Liver (tissue), 9 donors: Measurements from ENCODE around the gene BCL7B. TPM values are rescaled to one million over a fixed set of nuclear protein-coding genes. Genes with fewer than 3 reads are reported as not detected.
"Not testable (repeated sequence)": the region's sequence is repeated elsewhere in the genome, so short reads cannot be mapped to it uniquely, and the experiment has no call there.

Experiments used
- DNase-seq: peaks from one replicate; pipeline ENCODE4 v3.0.0-alpha.2; 2017; ENCODE audit warnings: low spot score
- H3K27ac ChIP-seq, 2 donors: one replicate each; pipeline ENCODE4 v1.7.0; 2013; ENCODE audit warnings: inconsistent platforms in 2 of 2, low read length in 2 of 2, control low read depth in 1 of 2, low read depth in 1 of 2, mild to moderate bottlenecking in 1 of 2
- H3K27me3 ChIP-seq, 4 donors: one replicate each; pipeline versions ENCODE4 v1.6.1 to v1.7.0; 2013; ENCODE audit warnings: low read length in 3 of 4, inconsistent platforms in 1 of 4, mild to moderate bottlenecking in 1 of 4, moderate library complexity in 1 of 4; ENCODE audit not compliant: control insufficient read depth in 4 of 4, insufficient read depth in 4 of 4
- H3K36me3 ChIP-seq, 4 donors: one replicate each; pipeline versions ENCODE4 v1.6.1 to v1.7.0; 2013; ENCODE audit warnings: low read length in 3 of 4, mild to moderate bottlenecking in 3 of 4, low read depth in 1 of 4, moderate library complexity in 1 of 4; ENCODE audit not compliant: control insufficient read depth in 4 of 4, insufficient read depth in 3 of 4
- H3K4me1 ChIP-seq, 4 donors: one replicate each; pipeline versions ENCODE4 v1.6.1 to v1.7.0; 2013; ENCODE audit warnings: low read length in 3 of 4, mild to moderate bottlenecking in 3 of 4, moderate library complexity in 1 of 4; ENCODE audit not compliant: control insufficient read depth in 4 of 4, insufficient read depth in 4 of 4
- H3K4me3 ChIP-seq, 3 donors: one replicate each; pipeline versions ENCODE4 v1.6.1 to v1.7.0; 2013; ENCODE audit warnings: low read length in 3 of 3, control low read depth in 1 of 3, low read depth in 1 of 3, mild to moderate bottlenecking in 1 of 3
- H3K9ac ChIP-seq, 2 donors: one replicate each; pipeline ENCODE4 v1.7.0; 2013; ENCODE audit warnings: low read length in 2 of 2, mild to moderate bottlenecking in 2 of 2, moderate library complexity in 2 of 2, control low read depth in 1 of 2, low read depth in 1 of 2
- H3K9me3 ChIP-seq, 4 donors: one replicate each; pipeline versions ENCODE4 v1.6.1 to v1.7.0; 2013; ENCODE audit warnings: low read length in 3 of 4; ENCODE audit not compliant: control insufficient read depth in 4 of 4
- EGR1 ChIP-seq, 2 donors: IDR thresholded peaks; 2 replicates each; pipeline ENCODE4 v1.6.1; 2016 to 2018; ENCODE audit warnings: antibody characterized with exemption in 2 of 2, low read depth in 2 of 2
- FOXA1 ChIP-seq: IDR thresholded peaks from 2 replicates; pipeline ENCODE4 v1.6.1; 2016; ENCODE audit warnings: antibody characterized with exemption
- FOXA2 ChIP-seq: IDR thresholded peaks from 2 replicates; pipeline ENCODE4 v1.6.1; 2016; ENCODE audit warnings: antibody characterized with exemption
- GABPA ChIP-seq, 2 donors: IDR thresholded peaks in 1 of 2; conservative IDR thresholded peaks in 1 of 2; 2 replicates each; pipeline ENCODE4 v1.6.1; 2016; ENCODE audit warnings: antibody characterized with exemption in 2 of 2, mild to moderate bottlenecking in 1 of 2, moderate library complexity in 1 of 2
- HNF4A ChIP-seq, 2 donors: conservative IDR thresholded peaks; 2 replicates each; pipeline ENCODE4 v1.6.1; 2016; ENCODE audit warnings: antibody characterized with exemption in 2 of 2, mild to moderate bottlenecking in 2 of 2
- HNF4G ChIP-seq: IDR thresholded peaks from 2 replicates; pipeline ENCODE4 v1.6.1; 2016; ENCODE audit warnings: antibody characterized with exemption
- JUND ChIP-seq, 2 donors: IDR thresholded peaks; 2 replicates each; pipeline ENCODE4 v1.6.1; 2016; ENCODE audit warnings: antibody characterized with exemption in 2 of 2
- NR2F2 ChIP-seq: IDR thresholded peaks from 2 replicates; pipeline ENCODE4 v1.6.1; 2016; ENCODE audit warnings: antibody characterized with exemption
- RXRA ChIP-seq, 2 donors: IDR thresholded peaks; 2 replicates each; pipeline ENCODE4 v1.6.1; 2017 to 2018; ENCODE audit warnings: antibody characterized with exemption in 2 of 2, mild to moderate bottlenecking in 1 of 2
- SP1 ChIP-seq: IDR thresholded peaks from 2 replicates; pipeline ENCODE4 v1.6.1; 2018; ENCODE audit warnings: antibody characterized with exemption, mild to moderate bottlenecking
- TAF1 ChIP-seq: conservative IDR thresholded peaks from 2 replicates; pipeline ENCODE4 v1.6.1; 2016; ENCODE audit warnings: antibody characterized with exemption, mild to moderate bottlenecking
- WGBS: extraction: QIAGEN DNeasy Blood & Tissue Kit; methylation state at CpG from one replicate; pipeline ENCODE4 v1.1.7; 2013; 5-methylcytosine and 5-hydroxymethylcytosine counted together
- polyA plus RNA-seq, 2 donors: library from polyadenylated mRNA; stranded (reverse) in 1 of 2; unstranded in 1 of 2; fragments of 200-250 nt in 1 of 2; fragments of >200 nt in 1 of 2; fragmentation: Nextera tagmentation in 1 of 2; extraction: Ambion mirVana in 1 of 2; gene quantifications; one replicate each; pipeline versions ENCODE4 v1.2.1 to v1.2.3, GENCODE V29; 2013 to 2015
- total RNA-seq, 2 donors: library from RNA; depleted of rRNA; stranded (reverse); fragments of >200 nt; gene quantifications; one replicate each; pipeline ENCODE4 v1.2.3, GENCODE V29; 2014
- TF ChIP-seq, protein P1 (sequence below): IDR thresholded peaks from 2 replicates; pipeline ENCODE4 v1.6.1; 2016; ENCODE audit warnings: antibody characterized with exemption
- TF ChIP-seq, protein P2 (sequence below): IDR thresholded peaks from 2 replicates; pipeline ENCODE4 v1.6.1; 2016; ENCODE audit warnings: antibody characterized with exemption
- TF ChIP-seq, protein P3 (sequence below): IDR thresholded peaks from 2 replicates; pipeline ENCODE4 v1.6.1; 2016; ENCODE audit warnings: antibody characterized with exemption
- TF ChIP-seq, protein P4 (sequence below): IDR thresholded peaks from 2 replicates; pipeline ENCODE4 v1.6.1; 2016; ENCODE audit warnings: antibody characterized with exemption, mild to moderate bottlenecking
- donor health status: healthy.
- donor health status: healthy.
- donor health status: healthy.
- donor health status: healthy.
- donor health status: healthy.

The BCL7B gene
- total and polyA plus RNA-seq, 4 donors: 13.2 to 27.5 (median 21.2) TPM

DNA sequence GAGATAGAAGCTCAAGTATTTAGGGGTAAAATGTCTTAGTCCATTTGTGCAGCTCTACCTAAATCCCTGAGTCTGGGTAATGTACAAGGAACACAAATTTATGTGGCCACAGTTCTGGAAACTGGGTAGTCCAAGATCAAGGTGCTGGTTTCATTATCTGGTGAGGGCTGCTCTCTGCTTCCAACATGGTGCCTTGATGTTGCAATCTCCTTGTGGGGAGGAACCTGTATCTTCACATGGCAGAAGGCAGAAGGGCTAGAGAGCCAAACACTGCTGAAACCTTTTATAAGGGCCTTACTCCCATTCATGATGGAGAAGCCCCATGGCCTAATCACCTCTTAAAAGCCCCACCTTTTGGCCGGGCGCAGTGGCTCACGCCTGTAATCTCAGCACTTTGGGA lies 26.7 kb downstream of the BCL7B start (continued):
- TF ChIP-seq, protein P1, sequence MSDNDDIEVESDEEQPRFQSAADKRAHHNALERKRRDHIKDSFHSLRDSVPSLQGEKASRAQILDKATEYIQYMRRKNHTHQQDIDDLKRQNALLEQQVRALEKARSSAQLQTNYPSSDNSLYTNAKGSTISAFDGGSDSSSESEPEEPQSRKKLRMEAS: no peak
- no peak for TF ChIP-seq RXRA (IDR thresholded peaks at IDR 0.05)
- TF ChIP-seq FOXA2: no peak
- TF ChIP-seq, protein P2, sequence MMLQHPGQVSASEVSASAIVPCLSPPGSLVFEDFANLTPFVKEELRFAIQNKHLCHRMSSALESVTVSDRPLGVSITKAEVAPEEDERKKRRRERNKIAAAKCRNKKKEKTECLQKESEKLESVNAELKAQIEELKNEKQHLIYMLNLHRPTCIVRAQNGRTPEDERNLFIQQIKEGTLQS: no peak
- TF ChIP-seq FOXA1: no peak
- TF ChIP-seq JUND (IDR thresholded peaks at IDR 0.05): no peak
- TF ChIP-seq GABPA (IDR thresholded peaks at IDR 0.05 in 1 of 2, conservative IDR thresholded peaks at IDR 0.05 in 1 of 2): no peak
- TF ChIP-seq NR2F2: no peak
- TF ChIP-seq HNF4G: no peak
- TF ChIP-seq HNF4A (conservative IDR thresholded peaks at IDR 0.05): no peak

DNA sequence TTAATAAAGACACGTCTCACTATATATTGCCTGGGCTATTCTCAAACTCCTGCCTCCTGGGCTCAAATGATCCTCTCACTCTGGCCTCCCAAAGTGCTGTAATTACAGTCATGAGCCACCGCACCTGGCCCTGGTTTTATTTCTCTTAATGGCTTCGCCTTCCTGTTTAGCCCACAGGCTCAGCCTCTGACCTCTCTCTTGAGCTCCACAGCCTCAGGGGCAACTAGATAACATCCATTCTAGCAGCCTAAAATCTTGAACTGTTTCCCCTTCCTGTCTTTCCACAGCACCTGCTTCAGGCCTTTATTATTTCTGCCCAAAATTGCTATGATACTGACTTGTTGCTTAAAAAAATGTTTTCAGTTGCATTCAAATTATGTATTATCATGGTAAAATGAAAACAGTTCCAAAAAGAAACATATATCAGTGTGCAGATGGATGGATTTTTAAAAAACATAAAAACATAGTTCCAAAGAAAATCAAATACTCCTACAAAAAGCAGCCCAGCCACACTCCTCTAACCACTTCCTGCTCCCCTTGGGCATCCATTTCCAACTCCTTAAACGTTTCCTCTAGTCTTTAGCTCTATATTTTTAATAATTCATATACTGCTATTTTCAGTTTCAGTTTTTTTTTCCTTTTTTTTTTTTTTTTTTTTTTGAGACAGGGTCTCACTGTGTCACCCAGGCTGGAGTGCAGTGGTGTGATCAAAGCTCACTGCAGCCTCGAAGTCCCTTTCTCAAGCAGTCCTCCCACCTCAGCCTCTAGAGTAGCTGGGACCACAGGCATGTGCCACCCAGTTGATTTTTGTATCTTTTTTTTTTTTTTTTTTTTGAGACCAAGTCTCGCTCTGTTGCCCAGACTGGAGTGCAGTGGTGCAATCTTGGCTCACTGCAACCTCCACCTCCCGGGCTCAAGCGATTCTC lies 30.3 kb downstream of the BCL7B start:
- H3K4me3 ChIP-seq: no peak overlapping the region
- TF ChIP-seq EGR1 (IDR thresholded peaks at IDR 0.05; ENCODE audit: low read depth in 2 of 2): no peak
- no peak for TF ChIP-seq TAF1
- TF ChIP-seq JUND (IDR thresholded peaks at IDR 0.05): no peak
- no peaks in the 10 kb centered on the region for H3K9me3 ChIP-seq
- no peak overlapping the region for H3K9ac ChIP-seq
- H3K27ac ChIP-seq: no peak overlapping the region
- H3K4me1 ChIP-seq: peaks cover 0 to 5% (median 3%) of the 10 kb centered on the region in 4 donors
- DNase-seq: no peak
- H3K36me3 ChIP-seq: no peaks in the 10 kb centered on the region
- H3K27me3 ChIP-seq: no peaks in the 10 kb centered on the region
- WGBS: 65% methylated on average over 8 of the region's 8 CpGs

DNA sequence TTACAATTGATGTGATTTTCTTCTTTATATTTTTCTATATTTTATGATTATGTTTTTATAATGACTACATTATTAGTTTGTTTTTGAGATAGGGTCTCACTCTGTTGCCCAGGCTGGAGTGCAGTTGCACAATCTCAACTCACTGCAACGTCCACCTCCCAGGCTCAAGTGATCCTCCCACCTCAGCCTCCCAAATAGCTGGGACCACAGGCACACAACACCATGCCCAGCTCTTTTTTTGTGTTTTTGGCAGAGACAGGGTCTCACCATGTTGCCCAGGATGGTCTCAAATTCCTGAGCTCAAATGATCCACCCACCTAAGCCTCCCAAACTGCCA lies 31.4 kb downstream of the BCL7B start:
- H3K9me3 ChIP-seq, H3K9ac ChIP-seq, H3K4me1 ChIP-seq, H3K27me3 ChIP-seq, H3K4me3 ChIP-seq, H3K36me3 ChIP-seq, H3K27ac ChIP-seq, DNase-seq: not testable (repeated sequence)
- 51% methylated on average over 1 of the region's 1 CpG for WGBS

DNA sequence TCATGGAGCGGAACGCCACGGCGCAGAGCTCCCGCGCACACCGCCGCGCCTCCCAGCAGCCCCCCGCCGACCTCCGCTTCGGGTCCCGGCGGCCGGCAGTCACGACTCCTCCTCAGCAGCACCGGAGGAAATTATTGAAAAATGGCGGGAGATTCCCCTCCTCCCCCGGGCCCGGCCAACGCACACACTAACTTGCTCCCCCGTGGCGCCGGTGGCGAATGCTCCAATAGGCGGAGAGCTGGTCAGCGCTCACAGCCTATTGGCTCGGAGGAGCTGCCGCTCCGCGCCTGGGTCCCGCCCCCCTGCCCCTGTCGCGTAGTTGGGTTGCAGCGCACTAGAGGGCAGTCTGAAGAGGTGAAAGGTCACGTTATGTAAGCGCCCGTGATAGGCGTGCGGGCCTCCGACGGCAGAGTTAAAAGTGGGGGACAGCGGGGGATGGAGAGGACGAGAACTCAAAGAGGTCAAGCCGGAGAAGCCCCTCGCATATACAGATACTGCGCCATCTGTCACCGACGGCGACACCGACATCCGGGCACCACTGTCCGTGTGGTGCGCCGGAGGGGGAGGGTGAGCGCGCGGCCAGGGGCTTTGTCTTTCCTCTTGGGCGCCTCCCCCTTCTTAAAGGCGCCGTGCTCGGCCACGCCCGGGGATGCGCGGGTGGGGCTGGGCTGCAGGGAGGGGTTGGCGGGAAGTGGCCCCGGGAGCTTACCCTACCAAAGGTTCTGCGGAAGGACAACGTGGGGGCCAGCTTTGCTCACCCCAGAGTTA lies 35.2 kb downstream of the BCL7B start, which contains the start of gene BAZ1B:
Gene BAZ1B (minus strand): TSS at position 189 of the 768 bp plus-strand sequence. CDS start 360 bp downstream, outside the sequence.
- Histone ChIP-seq H3K9me3 (no peaks in the 10 kb centered on the region), H3K9ac (peak within 1 kb of the TSS; percentile 68 to 82), H3K27me3 (no peaks in the 10 kb centered on the region), H3K27ac (peak within 1 kb of the TSS; percentile 75 to 95), H3K36me3 (peaks cover 0 to 1% (median 0%) of the 10 kb centered on the region in 4 donors), H3K4me1 (peaks cover 6 to 32% (median 20%) of the 10 kb centered on the region in 4 donors), H3K4me3 (peak within 1 kb of the TSS; percentile 78 to 100 (median 85))
- WGBS: under 1% methylated on average over 71 of the region's 71 CpGs
- peak; percentile 95 for DNase-seq
- TF ChIP-seq FOXA2: no peak
- TF ChIP-seq, protein P3, sequence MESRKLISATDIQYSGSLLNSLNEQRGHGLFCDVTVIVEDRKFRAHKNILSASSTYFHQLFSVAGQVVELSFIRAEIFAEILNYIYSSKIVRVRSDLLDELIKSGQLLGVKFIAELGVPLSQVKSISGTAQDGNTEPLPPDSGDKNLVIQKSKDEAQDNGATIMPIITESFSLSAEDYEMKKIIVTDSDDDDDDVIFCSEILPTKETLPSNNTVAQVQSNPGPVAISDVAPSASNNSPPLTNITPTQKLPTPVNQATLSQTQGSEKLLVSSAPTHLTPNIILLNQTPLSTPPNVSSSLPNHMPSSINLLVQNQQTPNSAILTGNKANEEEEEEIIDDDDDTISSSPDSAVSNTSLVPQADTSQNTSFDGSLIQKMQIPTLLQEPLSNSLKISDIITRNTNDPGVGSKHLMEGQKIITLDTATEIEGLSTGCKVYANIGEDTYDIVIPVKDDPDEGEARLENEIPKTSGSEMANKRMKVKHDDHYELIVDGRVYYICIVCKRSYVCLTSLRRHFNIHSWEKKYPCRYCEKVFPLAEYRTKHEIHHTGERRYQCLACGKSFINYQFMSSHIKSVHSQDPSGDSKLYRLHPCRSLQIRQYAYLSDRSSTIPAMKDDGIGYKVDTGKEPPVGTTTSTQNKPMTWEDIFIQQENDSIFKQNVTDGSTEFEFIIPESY: no peak
- peak in 1 of 2 donors; percentile 26 for TF ChIP-seq JUND (IDR thresholded peaks at IDR 0.05)
- TF ChIP-seq, protein P4, sequence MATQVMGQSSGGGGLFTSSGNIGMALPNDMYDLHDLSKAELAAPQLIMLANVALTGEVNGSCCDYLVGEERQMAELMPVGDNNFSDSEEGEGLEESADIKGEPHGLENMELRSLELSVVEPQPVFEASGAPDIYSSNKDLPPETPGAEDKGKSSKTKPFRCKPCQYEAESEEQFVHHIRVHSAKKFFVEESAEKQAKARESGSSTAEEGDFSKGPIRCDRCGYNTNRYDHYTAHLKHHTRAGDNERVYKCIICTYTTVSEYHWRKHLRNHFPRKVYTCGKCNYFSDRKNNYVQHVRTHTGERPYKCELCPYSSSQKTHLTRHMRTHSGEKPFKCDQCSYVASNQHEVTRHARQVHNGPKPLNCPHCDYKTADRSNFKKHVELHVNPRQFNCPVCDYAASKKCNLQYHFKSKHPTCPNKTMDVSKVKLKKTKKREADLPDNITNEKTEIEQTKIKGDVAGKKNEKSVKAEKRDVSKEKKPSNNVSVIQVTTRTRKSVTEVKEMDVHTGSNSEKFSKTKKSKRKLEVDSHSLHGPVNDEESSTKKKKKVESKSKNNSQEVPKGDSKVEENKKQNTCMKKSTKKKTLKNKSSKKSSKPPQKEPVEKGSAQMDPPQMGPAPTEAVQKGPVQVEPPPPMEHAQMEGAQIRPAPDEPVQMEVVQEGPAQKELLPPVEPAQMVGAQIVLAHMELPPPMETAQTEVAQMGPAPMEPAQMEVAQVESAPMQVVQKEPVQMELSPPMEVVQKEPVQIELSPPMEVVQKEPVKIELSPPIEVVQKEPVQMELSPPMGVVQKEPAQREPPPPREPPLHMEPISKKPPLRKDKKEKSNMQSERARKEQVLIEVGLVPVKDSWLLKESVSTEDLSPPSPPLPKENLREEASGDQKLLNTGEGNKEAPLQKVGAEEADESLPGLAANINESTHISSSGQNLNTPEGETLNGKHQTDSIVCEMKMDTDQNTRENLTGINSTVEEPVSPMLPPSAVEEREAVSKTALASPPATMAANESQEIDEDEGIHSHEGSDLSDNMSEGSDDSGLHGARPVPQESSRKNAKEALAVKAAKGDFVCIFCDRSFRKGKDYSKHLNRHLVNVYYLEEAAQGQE: peak; percentile 54
- TF ChIP-seq SP1: peak; percentile 91
- TF ChIP-seq RXRA (IDR thresholded peaks at IDR 0.05): peak; percentile 85 to 90
- TF ChIP-seq NR2F2: peak; percentile 99
- TF ChIP-seq, protein P1: peak; percentile 70
- TF ChIP-seq GABPA (IDR thresholded peaks at IDR 0.05 in 1 of 2, conservative IDR thresholded peaks at IDR 0.05 in 1 of 2): peak in 1 of 2 donors; percentile 49
